Mucosa of descending colon (tissue), 3 donors: ENCODE results near the gene KCNG2. TPM values are rescaled to one million over a fixed set of nuclear protein-coding genes. Genes with fewer than 3 reads are reported as not detected.
A peak's percentile ranks its signal among the peaks of the same experiment; 100 is the strongest.

ENCODE experiments used
- ATAC-seq: fragments of 200-7000 bp; cut with Tn5 transposase; one replicate; pipeline ENCODE4 v1.9.1; 2020; ENCODE audit warnings: mild to moderate bottlenecking, moderate library complexity
- DNase-seq, 3 donors: peaks; one replicate each; pipeline ENCODE4 v3.0.0-alpha.2; 2020
- H3K36me3 ChIP-seq: fragments of 200-600 bp; one replicate; pipeline ENCODE4 v1.8.0; 2021; ENCODE audit warnings: low read depth, mild to moderate bottlenecking
- H3K4me1 ChIP-seq: fragments of 200-600 bp; one replicate; pipeline ENCODE4 v1.8.0; 2021; ENCODE audit warnings: low read depth, mild to moderate bottlenecking
- H3K4me3 ChIP-seq: fragments of 200-600 bp; one replicate; pipeline ENCODE4 v1.8.0; 2021; ENCODE audit warnings: mild to moderate bottlenecking
- H3K9me3 ChIP-seq: fragments of 200-600 bp; one replicate; pipeline ENCODE4 v1.8.0; 2021; ENCODE audit warnings: mild to moderate bottlenecking
- CTCF ChIP-seq: fragments of 200-600 bp; IDR thresholded peaks from one replicate; pipeline ENCODE4 v1.8.0; 2022; ENCODE audit warnings: antibody characterized with exemption, mild to moderate bottlenecking
- intact Hi-C, 2 donors: fragments of 100-400 bp; cut with DNase I in 1 of 2; cut with micrococcal nuclease in 1 of 2; formaldehyde crosslinking; loops; one replicate each; pipeline versions ENCODE4 v1.11.0 to v1.11.1; 2022; cut with DNase I, micrococcal nuclease
- total RNA-seq, 3 donors: library from RNA; stranded (reverse); fragmentation: NEBNext Ultra II Directional in 2 of 3; extraction: Animal tissue kit (Norgen Biotek cat#: 25700) in 2 of 3; gene quantifications; one replicate each; pipeline versions ENCODE4 v1.2.1 to v1.2.4, GENCODE V29; 2021 to 2023
- donor health status: DM: no; HTN: no; CAD: no; lungs with moderate emphysema.
- donor health status: DM: no; HTN: no; CAD: no.
- donor health status: DM: no; HTN: yes; CAD: no.

KCNG2 gene
- total RNA-seq, 3 donors from 2014 or later, result 0.19 TPM; not detected in 2

- intact Hi-C loops, result no loop called here
- Histone ChIP-seq H3K4me1 (no peaks in the 10 kb centered on the region), H3K36me3 (no peaks in the 10 kb centered on the region), H3K9me3 (no peaks in the 10 kb centered on the region), H3K4me3 (no peak overlapping the region)
- TF ChIP-seq CTCF, result no peak
- DNase-seq, result peak in 1 of 3 donors; percentile 6
- peak; percentile 48 for ATAC-seq
Measured at GRCh38 chr18:79790996-79791972, 6.5 kb upstream of the KCNG2 start.

- no peak overlapping the region for H3K4me3 ChIP-seq
- intact Hi-C loops, result no loop called here
- no peaks in the 10 kb centered on the region for H3K4me1 ChIP-seq
- H3K9me3 ChIP-seq, result no peaks in the 10 kb centered on the region
- DNase-seq (no peak), ATAC-seq (no peak)
- TF ChIP-seq CTCF, result no peak
- H3K36me3 ChIP-seq, result no peaks in the 10 kb centered on the region
Measured at GRCh38 chr18:79792096-79792987, 5.4 kb upstream of the KCNG2 start.

- Histone ChIP-seq H3K36me3 (no peaks in the 10 kb centered on the region), H3K4me1 (peaks cover 2% of the 10 kb centered on the region), H3K9me3 (no peaks in the 10 kb centered on the region), H3K4me3 (no peak overlapping the region)
- no peak for TF ChIP-seq CTCF
- intact Hi-C loops, result no loop called here
- DNase-seq (no peak), ATAC-seq (no peak)
Measured at GRCh38 chr18:79792988-79793355, 4.8 kb upstream of the KCNG2 start.

- ATAC-seq (no peak), DNase-seq (no peak)
- Histone ChIP-seq H3K4me1 (peaks cover 16% of the 10 kb centered on the region), H3K9me3 (no peaks in the 10 kb centered on the region), H3K4me3 (no peak overlapping the region), H3K36me3 (no peaks in the 10 kb centered on the region)
- no peak for TF ChIP-seq CTCF
- intact Hi-C loops, result no loop called here
Measured at GRCh38 chr18:79794846-79795245, 2.9 kb upstream of the KCNG2 start.

- intact Hi-C loops, result no loop called here
- peaks cover 16% of the 10 kb centered on the region for H3K4me1 ChIP-seq
- TF ChIP-seq CTCF, result no peak
- ATAC-seq (no peak), DNase-seq (no peak)
- no peaks in the 10 kb centered on the region for H3K36me3 ChIP-seq
- no peaks in the 10 kb centered on the region for H3K9me3 ChIP-seq
- H3K4me3 ChIP-seq, result no peak overlapping the region
Measured at GRCh38 chr18:79795446-79795845, 2.3 kb upstream of the KCNG2 start.
